GM19025 (cell line): ENCODE data around the gene MAMLD1.

Source experiments
- ATAC-seq: cut with Tn5 transposase; IDR thresholded peaks from one replicate; pipeline ENCODE4 v1.9.1; 2021; ENCODE audit warnings: mild to moderate bottlenecking, low read depth, moderate library complexity; ENCODE audit not compliant: unreplicated experiment

The MAMLD1 gene

GRCh38 chrX:150456466-150456865 is 93.3 kb downstream of the MAMLD1 start:
- ATAC-seq: no peak

- ATAC-seq: no peak
These were observed 93.8 kb downstream of the MAMLD1 start for GRCh38 chrX:150456941-150457340.

- ATAC-seq: no peak
These were observed 96.1 kb downstream of the MAMLD1 start for GRCh38 chrX:150459196-150459595.

- no peak for ATAC-seq
These were observed 96.9 kb downstream of the MAMLD1 start for GRCh38 chrX:150460063-150460462.

GRCh38 chrX:150460781-150461180 is 97.7 kb downstream of the MAMLD1 start:
- no peak for ATAC-seq

GRCh38 chrX:150463566-150463965 is 100.4 kb downstream of the MAMLD1 start:
- no peak for ATAC-seq

GRCh38 chrX:150464001-150464400 is 100.9 kb downstream of the MAMLD1 start:
- no peak for ATAC-seq

GRCh38 chrX:150465326-150465725 is 102.2 kb downstream of the MAMLD1 start:
- ATAC-seq: no peak

- ATAC-seq: no peak
These were observed 103.0 kb downstream of the MAMLD1 start for GRCh38 chrX:150465881-150466775.

- no peak for ATAC-seq
These were observed 109.2 kb downstream of the MAMLD1 start for GRCh38 chrX:150472306-150472705.

GRCh38 chrX:150473371-150473770 is 110.3 kb downstream of the MAMLD1 start:
- no peak for ATAC-seq

- no peak for ATAC-seq
These were observed 112.3 kb downstream of the MAMLD1 start for GRCh38 chrX:150475461-150475860.

- ATAC-seq: no peak
These were observed 113.1 kb downstream of the MAMLD1 start for GRCh38 chrX:150476164-150476699.

- ATAC-seq: no peak
These were observed 114.3 kb downstream of the MAMLD1 start for GRCh38 chrX:150477371-150477770.

- peak; percentile 65 for ATAC-seq
These were observed 115.7 kb downstream of the MAMLD1 start for GRCh38 chrX:150478496-150479492.

GRCh38 chrX:150482537-150483206 is 119.6 kb downstream of the MAMLD1 start:
- peak; percentile 57 for ATAC-seq

- ATAC-seq: no peak
These were observed 120.4 kb downstream of the MAMLD1 start for GRCh38 chrX:150483356-150483985.

GRCh38 chrX:150486011-150486410 is 122.9 kb downstream of the MAMLD1 start:
- no peak for ATAC-seq

GRCh38 chrX:150487369-150488094 is 124.4 kb downstream of the MAMLD1 start:
- ATAC-seq: no peak
